GM12873 (cell line): ENCODE measurements around the gene LMF1.

Source experiments
- CTCF ChIP-seq: IDR thresholded peaks from 2 replicates; pipeline ENCODE4 v1.5.1; 2012; ENCODE audit warnings: low read depth, mild to moderate bottlenecking, moderate library complexity, low read length, control low read depth; ENCODE audit not compliant: insufficient read depth; ENCODE audit errors: missing control alignments

LMF1 gene

DNA sequence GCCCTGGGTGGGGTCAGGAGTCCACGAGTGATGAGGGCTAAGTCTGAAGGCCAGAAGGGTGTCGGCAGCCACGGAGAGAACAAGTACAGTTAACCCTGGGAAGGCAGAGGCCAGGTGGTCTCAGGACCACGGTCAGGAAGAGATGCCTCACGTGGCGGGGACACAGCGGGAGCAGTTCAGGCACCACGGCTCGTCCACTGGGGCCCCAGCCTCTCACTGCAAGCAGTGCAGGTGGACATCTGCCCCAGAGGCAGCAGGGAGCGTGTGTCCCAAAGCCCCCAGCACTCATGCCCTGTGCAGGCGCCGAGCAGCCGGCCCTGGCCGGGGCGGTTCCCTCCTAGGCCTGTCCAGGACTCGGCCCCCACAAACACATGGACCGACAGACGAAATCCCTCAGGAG lies 4.7 kb downstream of the LMF1 start:
- TF ChIP-seq CTCF, result no peak

DNA sequence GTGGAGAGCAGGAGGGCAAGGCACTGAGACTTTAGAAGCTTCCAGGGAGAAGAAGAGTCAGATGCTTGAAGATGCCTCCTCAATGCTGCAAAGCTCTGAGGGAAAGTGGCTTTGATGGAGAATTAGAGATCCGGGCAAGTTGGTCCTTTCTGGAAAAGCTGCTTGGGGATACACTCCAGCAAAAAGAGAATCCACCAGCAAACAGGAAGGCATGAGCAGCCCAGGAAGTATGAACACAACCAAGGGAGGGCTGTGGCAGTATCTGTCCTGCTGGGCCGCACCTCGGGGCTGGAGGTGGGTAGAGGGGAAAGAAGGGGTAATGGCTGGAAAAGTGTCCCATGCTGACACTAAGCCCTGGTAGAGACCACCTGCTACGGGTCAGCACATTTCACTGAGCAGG lies 5.3 kb downstream of the LMF1 start:
- TF ChIP-seq CTCF, result no peak

DNA sequence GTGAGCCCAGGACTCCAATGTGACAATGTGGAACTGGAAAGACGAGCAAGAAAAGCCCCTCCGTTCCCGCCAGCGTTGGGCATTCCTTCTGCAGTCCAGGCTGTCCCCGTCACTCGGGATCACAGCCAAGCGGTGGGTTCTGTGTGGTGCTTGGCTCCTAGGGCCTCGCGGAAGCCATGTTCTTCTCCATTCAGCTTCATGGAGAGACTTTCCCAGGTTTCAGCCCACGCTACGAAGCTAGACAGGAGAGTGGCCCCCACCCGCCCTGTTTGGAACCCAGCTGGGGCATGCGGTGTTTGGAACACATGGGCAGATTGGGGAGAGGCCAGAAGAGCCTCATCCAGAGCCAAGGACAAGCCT lies 5.8 kb downstream of the LMF1 start:
- no peak for TF ChIP-seq CTCF

DNA sequence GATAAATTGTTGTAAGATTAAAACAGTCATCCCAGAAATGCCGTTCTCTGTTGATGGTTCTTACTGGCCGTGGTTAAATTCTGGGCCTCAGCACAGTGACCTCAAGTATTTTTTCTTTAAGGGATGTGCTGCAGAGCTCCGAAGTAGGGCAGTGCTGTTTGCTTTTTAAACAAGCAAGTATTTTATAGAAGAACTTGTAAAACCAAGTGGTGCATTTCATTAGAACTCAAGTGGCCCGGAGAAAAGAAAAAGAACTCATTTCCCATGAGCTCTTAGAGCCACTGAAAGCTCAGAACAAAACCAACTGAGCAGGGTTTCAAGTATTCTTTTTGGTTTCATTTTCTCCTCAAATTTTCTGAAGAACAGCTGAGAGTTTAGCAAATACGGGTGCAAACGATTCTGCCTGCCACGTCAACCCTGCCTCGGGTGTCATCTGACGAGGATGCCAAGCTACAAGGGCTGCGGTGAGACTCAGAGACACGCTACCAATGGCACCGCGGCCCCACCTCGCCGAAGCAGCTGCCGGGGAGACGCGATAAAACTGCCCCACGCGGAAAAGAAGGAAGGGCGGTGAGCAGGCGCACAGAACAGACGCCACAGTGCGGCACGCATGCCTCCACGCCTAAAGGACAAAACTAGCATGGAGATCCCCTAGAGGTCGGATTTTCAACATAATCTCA lies 6.3 kb downstream of the LMF1 start:
- no peak for TF ChIP-seq CTCF

DNA sequence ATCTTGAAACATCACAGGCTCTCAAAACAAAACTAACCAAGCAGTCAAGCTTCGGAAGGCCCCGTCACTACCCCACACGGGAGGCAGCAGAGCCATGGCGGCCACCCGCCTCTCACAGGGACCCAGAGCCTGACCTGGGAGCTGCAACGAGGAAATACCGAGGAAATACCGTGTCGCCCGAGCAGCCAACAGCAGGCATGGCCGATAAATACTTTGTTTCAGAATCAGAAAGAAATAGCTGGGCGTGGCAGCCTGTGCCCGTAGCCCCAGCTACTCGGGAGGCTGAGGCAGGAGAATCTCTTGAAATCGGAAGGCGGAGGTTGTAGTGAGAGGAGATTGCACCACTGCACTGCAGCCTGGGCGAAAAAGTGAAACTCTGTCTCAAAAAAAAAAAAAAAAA lies 6.9 kb downstream of the LMF1 start:
- TF ChIP-seq CTCF, result no peak

- TF ChIP-seq CTCF, result no peak
These were observed 7.6 kb downstream of the LMF1 start for GRCh38 chr16:962901-963814.

DNA sequence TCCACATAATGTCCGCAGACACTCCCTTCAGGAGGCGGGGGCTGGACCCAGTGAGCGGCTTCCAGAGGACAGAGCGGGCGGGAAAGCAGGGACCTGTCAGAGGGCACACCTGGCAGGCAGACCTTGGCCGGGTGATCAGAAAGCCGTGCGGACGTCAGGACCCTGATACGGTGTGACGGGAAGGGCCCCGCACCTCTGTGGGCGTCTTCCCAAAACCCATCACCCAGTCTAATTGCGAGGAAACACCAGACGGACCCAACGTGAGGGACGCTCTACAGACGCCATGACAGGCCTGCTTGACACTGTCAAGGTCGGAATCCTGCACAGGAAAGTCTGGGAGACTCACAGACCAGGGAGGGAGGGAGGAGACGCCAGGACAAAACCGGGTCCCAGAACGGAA lies 8.4 kb downstream of the LMF1 start:
- TF ChIP-seq CTCF, result no peak
